Tibial nerve (tissue), 4 donors: ENCODE results near the gene ARID4B. TPM values are rescaled to one million over a fixed set of nuclear protein-coding genes. Genes with fewer than 3 reads are reported as not detected.

ENCODE experiments used
- DNase-seq, 2 donors: peaks; one replicate each; pipeline ENCODE4 v3.0.0-alpha.2; 2019; ENCODE audit warnings: low spot score in 2 of 2
- H3K27ac ChIP-seq, 4 donors: fragments of 200-600 bp; sonication (generic) in 3 of 4; one replicate each; pipeline ENCODE4 v1.5.1; 2017 to 2019; ENCODE audit warnings: mild to moderate bottlenecking in 1 of 4
- H3K27me3 ChIP-seq, 2 donors: fragments of 200-600 bp; sonication (generic) in 1 of 2; one replicate each; pipeline versions ENCODE4 v1.5.1 to v1.6.0; 2017 to 2019
- H3K36me3 ChIP-seq, 3 donors: fragments of 200-600 bp; sonication (generic); one replicate each; pipeline ENCODE4 v1.5.1; 2018 to 2019
- H3K4me1 ChIP-seq, 4 donors: fragments of 200-600 bp; sonication (generic) in 3 of 4; one replicate each; pipeline ENCODE4 v1.5.1; 2017 to 2019
- H3K4me3 ChIP-seq, 4 donors: fragments of 200-600 bp; sonication (generic) in 3 of 4; one replicate each; pipeline ENCODE4 v1.5.1; 2017 to 2019; ENCODE audit warnings: mild to moderate bottlenecking in 1 of 4, moderate library complexity in 1 of 4
- H3K9me3 ChIP-seq, 4 donors: fragments of 200-600 bp; sonication (generic) in 3 of 4; one replicate each; pipeline ENCODE4 v1.5.1; 2017 to 2019
- EP300 ChIP-seq, 2 donors: sonication (generic); formaldehyde crosslinking; IDR thresholded peaks; one replicate each; pipeline ENCODE4 v1.6.1; 2017; ENCODE audit warnings: antibody characterized with exemption in 2 of 2, mild to moderate bottlenecking in 1 of 2
- POLR2A ChIP-seq, 2 donors: fragments of 450-650 bp; IDR thresholded peaks; one replicate each; pipeline ENCODE4 v1.6.1; 2017; ENCODE audit warnings: antibody characterized with exemption in 2 of 2, mild to moderate bottlenecking in 2 of 2, moderate library complexity in 2 of 2
- WGBS, 2 donors: methylation state at CpG; one replicate each; pipeline ENCODE4 v1.1.5; 2018; 5-methylcytosine and 5-hydroxymethylcytosine counted together
- total RNA-seq, 4 donors: library from RNA; depleted of rRNA; stranded (reverse); fragments of >200 nt; gene quantifications; one replicate each; pipeline ENCODE4 v1.1.0, GENCODE V29; 2016
- TF ChIP-seq, protein P1 (sequence below), 5 experiments: fragments of 200-600 bp in 3 of 5; fragments of 450-650 bp in 2 of 5; sonication (generic) in 3 of 5; IDR thresholded peaks; one replicate each; pipeline ENCODE4 v1.5.1; 2016 to 2019; ENCODE audit warnings: antibody characterized with exemption in 5 of 5, mild to moderate bottlenecking in 3 of 5, moderate library complexity in 2 of 5

Gene ARID4B
- total RNA-seq, 4 donors from 2014 or later = 41.6 to 58.8 (median 46.8) TPM

DNA sequence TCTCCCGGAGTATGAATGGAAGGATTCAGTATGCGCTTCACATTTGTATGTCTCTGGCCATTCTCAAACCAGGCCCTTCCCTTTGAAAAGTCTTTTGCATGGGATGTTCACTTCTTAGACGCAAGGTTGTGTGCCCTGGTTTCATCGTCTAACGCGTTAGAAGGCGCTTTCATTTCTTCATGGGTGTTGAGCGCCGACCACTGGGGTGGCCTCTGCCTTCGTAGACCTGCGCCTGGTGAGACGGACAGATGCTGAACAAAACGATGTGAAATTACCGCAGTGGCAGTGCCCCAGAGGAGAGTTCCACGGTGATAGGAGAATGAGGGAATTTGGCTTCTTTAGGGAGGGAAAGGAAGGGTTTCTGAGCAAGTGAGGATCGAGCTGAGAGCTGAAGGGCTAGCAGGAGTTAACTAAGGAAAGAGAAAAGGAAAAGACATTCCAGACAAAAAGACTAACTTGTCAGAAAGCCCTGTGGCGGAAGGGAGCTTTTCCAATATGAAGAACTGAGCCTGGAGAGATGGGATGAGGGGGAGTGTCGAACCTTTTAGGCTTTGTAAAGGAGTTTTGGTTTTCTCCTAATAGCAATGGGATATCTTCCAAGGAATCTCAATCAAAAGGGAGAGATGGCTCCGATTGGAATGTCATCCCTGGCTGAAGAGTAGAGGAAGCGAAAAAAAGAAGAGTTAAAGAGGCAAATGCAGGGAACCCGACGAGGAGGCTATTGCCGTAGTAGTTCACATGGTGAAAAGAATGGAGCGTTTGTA, 1.3 kb upstream of the ARID4B start:
- peaks cover 0 to 70% (median 47%) of the 10 kb centered on the region in 4 donors for H3K4me1 ChIP-seq
- TF ChIP-seq, protein P1, sequence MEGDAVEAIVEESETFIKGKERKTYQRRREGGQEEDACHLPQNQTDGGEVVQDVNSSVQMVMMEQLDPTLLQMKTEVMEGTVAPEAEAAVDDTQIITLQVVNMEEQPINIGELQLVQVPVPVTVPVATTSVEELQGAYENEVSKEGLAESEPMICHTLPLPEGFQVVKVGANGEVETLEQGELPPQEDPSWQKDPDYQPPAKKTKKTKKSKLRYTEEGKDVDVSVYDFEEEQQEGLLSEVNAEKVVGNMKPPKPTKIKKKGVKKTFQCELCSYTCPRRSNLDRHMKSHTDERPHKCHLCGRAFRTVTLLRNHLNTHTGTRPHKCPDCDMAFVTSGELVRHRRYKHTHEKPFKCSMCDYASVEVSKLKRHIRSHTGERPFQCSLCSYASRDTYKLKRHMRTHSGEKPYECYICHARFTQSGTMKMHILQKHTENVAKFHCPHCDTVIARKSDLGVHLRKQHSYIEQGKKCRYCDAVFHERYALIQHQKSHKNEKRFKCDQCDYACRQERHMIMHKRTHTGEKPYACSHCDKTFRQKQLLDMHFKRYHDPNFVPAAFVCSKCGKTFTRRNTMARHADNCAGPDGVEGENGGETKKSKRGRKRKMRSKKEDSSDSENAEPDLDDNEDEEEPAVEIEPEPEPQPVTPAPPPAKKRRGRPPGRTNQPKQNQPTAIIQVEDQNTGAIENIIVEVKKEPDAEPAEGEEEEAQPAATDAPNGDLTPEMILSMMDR (IDR thresholded peaks at IDR 0.05) = no peak
- TF ChIP-seq EP300 (IDR thresholded peaks at IDR 0.05) = no peak
- no peak for TF ChIP-seq POLR2A (IDR thresholded peaks at IDR 0.05)
- 1% methylated on average over 24 of the region's 24 CpGs for WGBS, 2 donors
- peak in 1 of 2 donors; percentile 16 for DNase-seq
- no peaks in the 10 kb centered on the region for H3K27me3 ChIP-seq
- no peaks in the 10 kb centered on the region for H3K36me3 ChIP-seq
- no peaks in the 10 kb centered on the region for H3K9me3 ChIP-seq
- peak overlapping the region; percentile 48 to 88 (median 56) for H3K4me3 ChIP-seq
- H3K27ac ChIP-seq = peak overlapping the region; percentile 83 to 98 (median 90)

DNA sequence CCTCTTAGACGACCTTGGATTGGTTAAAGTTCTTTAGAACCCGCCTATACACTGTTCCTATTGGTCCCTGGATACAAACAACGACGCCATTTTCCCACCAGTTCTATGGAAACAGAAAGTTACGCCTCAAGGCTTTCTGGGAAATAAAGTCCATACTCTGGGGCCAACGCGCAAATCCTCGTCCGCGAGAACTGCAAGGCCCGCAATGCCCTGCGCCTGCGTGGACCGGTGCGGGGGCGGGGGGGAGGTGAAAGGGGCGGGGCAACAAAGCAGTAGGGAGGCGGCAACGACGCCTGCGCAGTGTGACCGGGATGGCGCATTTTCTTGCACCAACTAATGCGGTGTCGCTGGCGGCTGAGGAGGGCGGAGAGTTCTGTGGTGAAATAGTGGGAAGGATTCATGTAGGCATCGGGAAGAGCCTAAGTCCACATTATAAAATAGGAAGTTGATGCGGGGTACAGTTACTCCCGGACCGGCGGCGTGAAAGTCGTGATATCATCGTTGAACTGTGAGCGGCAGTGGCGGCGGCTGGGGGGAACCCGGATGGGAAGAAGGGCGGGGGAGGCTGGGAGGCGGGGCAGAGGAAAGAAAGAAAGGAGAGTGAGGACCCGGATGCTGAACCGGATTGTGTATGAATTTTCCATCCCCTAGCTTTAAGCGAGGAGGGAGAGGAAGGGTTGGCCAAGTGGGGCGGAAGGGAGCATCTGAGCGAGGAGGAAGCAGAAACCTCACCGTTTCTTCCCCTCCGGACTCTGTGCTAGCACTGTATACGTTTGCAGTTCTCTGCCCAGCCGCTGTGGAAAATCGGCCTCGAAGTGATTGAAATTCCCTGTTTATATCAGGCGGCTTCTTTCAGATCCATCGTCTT, 526 bp upstream of the ARID4B start, which contains the start of gene GGPS1:
Gene GGPS1, plus strand, starts transcription at position 300 of the 868 bp plus-strand sequence. CDS start 6,695 bp downstream, outside the sequence.
- Histone ChIP-seq H3K36me3 (no peaks in the 10 kb centered on the region), H3K27ac (peak within 1 kb of the TSS; percentile 93 to 99 (median 98)), H3K9me3 (no peaks in the 10 kb centered on the region), H3K27me3 (no peaks in the 10 kb centered on the region), H3K4me1 (peaks cover 0 to 75% (median 46%) of the 10 kb centered on the region in 4 donors), H3K4me3 (peak within 1 kb of the TSS; percentile 66 to 98 (median 92))
- peak; percentile 32 to 100 for TF ChIP-seq EP300 (IDR thresholded peaks at IDR 0.05)
- peak; percentile 93 to 95 for TF ChIP-seq POLR2A (IDR thresholded peaks at IDR 0.05)
- TF ChIP-seq, protein P1 (IDR thresholded peaks at IDR 0.05) = peak in 2 of 5 experiments; percentile 4 to 27
- 0 to 1% methylated on average over 54 of the region's 54 CpGs for WGBS, 2 donors
- peak; percentile 95 to 96 for DNase-seq

DNA sequence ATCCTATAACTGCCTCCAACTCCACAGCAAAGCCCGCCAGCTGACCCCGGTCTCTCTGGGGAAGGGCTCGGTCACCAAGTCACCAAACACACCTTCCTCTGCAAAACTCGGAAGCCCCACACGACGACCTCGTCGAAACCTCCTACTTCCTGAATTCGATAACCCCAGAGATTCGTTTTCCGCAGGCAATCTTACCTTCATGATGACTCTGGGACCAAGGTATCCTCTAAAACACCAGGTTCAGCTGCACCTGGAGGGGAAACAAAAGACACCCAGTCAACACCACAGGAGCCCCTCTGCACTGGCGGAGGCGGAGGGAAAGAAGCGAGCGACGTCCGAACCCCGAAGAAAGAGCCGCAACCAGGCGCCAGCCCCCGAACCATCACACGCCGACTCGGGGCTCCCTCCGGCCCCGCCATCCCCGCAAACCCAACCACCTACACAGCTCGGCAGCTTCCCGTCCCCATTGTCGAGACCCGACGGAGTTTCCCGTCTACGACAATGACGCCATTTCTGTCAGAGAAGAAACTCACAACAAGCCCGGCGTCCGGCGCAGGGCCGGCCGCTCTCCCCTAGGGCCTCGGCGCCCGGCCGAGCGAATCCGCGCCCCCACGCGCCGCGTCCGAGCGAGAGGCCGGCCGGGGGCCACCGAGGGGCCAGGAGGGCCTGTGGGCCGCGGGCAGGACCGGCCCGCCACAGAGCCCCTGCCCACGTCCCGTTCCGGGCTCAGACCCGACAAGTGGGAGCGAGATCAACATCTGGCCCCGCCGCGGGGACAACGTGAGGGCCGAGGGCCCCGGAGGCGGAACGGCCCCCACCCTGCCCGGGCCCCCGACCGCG, 1.0 kb downstream of the ARID4B start:
- H3K4me3 ChIP-seq = peak overlapping the region; percentile 66 to 98 (median 92)
- peaks cover 0 to 75% (median 41%) of the 10 kb centered on the region in 4 donors for H3K4me1 ChIP-seq
- DNase-seq = peak in 1 of 2 donors; percentile 23
- WGBS, 2 donors = 0 to 1% methylated on average over 20 to 29 of the region's 78 CpGs
- no peaks in the 10 kb centered on the region for H3K9me3 ChIP-seq
- no peaks in the 10 kb centered on the region for H3K27me3 ChIP-seq
- TF ChIP-seq, protein P1 (IDR thresholded peaks at IDR 0.05) = no peak
- TF ChIP-seq EP300 (IDR thresholded peaks at IDR 0.05) = peak in 1 of 2 donors; percentile 43
- no peaks in the 10 kb centered on the region for H3K36me3 ChIP-seq
- peak overlapping the region; percentile 93 to 99 (median 98) for H3K27ac ChIP-seq

- DNase-seq = no peak
- no peaks in the 10 kb centered on the region for H3K27me3 ChIP-seq
- no peaks in the 10 kb centered on the region for H3K36me3 ChIP-seq
- H3K27ac ChIP-seq = peak overlapping the region in 2 of 4 donors; percentile 98 to 99
- H3K4me1 ChIP-seq = peaks cover 0 to 73% (median 34%) of the 10 kb centered on the region in 4 donors
- no peak for TF ChIP-seq POLR2A (IDR thresholded peaks at IDR 0.05)
- TF ChIP-seq EP300 (IDR thresholded peaks at IDR 0.05) = no peak
- TF ChIP-seq, protein P1 (IDR thresholded peaks at IDR 0.05) = no peak
- no peaks in the 10 kb centered on the region for H3K9me3 ChIP-seq
- peak overlapping the region in 1 of 4 donors; percentile 88 for H3K4me3 ChIP-seq
- WGBS, 2 donors = 19 to 22% methylated on average over 2 of the region's 2 CpGs
These were observed 2.1 kb downstream of the ARID4B start for GRCh38 chr1:235325854-235326253.
